OCI-LY7 (cell line): ENCODE results near the gene TENT5C.

Experiments used
- CTCF ChIP-seq: fragments of 200-600 bp; sonication (generic); conservative IDR thresholded peaks from 2 replicates; pipeline ENCODE4 v1.5.1; 2014; ENCODE audit warnings: mild to moderate bottlenecking, antibody characterized with exemption, low read length, moderate library complexity, mixed read lengths
- EZH2phosphoT487 ChIP-seq: fragments of 200-600 bp; sonication (generic); IDR thresholded peaks from 2 replicates; pipeline ENCODE4 v1.6.1; 2018; ENCODE audit warnings: low read depth, borderline replicate concordance, mild to moderate bottlenecking, mixed run types, antibody characterized with exemption, low read length, moderate library complexity, mixed read lengths

- TF ChIP-seq CTCF (no peak), EZH2phosphoT487 (no peak)
These were observed 20.8 kb upstream of the TENT5C start for GRCh38 chr1:117585086-117585485.
